IPS-18a (cell line): Measurements from ENCODE around the gene TBC1D4.
"Not testable (repeated sequence)": the region's sequence is repeated elsewhere in the genome, so short reads cannot be mapped to it uniquely, and the experiment has no call there.

Source experiments
- H3K27ac ChIP-seq: one replicate; pipeline ENCODE4 v1.5.1; 2013; ENCODE audit warnings: low read length
- H3K27me3 ChIP-seq: one replicate; pipeline ENCODE4 v1.6.1; 2013; ENCODE audit warnings: mild to moderate bottlenecking, low read length; ENCODE audit not compliant: control insufficient read depth, insufficient read depth
- H3K36me3 ChIP-seq: one replicate; pipeline ENCODE4 v1.6.1; 2013; ENCODE audit warnings: low read depth, low read length; ENCODE audit not compliant: control insufficient read depth
- H3K4me1 ChIP-seq: one replicate; pipeline ENCODE4 v1.6.1; 2013; ENCODE audit warnings: low read depth, low read length; ENCODE audit not compliant: control insufficient read depth
- H3K4me3 ChIP-seq: one replicate; pipeline ENCODE4 v1.5.1; 2013; ENCODE audit warnings: low read length
- H3K9ac ChIP-seq: one replicate; pipeline ENCODE4 v1.6.1; 2013; ENCODE audit warnings: mild to moderate bottlenecking, low read length, moderate library complexity
- H3K9me3 ChIP-seq: one replicate; pipeline ENCODE4 v1.6.1; 2013; ENCODE audit warnings: low read depth, low read length; ENCODE audit not compliant: control insufficient read depth

Gene TBC1D4

DNA sequence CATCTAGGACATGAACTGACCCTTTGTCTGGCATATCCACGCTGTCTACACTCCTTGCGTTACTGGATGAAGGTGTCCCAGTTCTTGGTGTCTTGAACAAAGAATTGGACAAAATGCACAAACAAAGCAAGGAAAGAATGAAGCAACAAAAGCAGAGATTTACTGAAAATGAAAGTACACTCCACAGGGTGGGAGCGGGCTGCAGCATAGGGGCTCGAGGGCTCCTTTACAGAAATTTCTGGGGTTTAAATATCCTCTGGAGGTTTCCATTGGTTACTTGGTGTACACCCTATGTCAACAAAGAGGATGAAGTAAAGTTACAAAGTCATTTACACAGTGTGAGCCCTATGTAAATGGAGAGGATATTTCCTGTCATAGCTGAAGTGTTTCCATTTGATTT, 208.3 kb downstream of the TBC1D4 start:
- not testable (repeated sequence) for H3K36me3 ChIP-seq, H3K27me3 ChIP-seq, H3K9me3 ChIP-seq, H3K27ac ChIP-seq, H3K9ac ChIP-seq, H3K4me1 ChIP-seq, H3K4me3 ChIP-seq

GRCh38 chr13:75271846-75272245, 210.1 kb downstream of the TBC1D4 start:
- no peaks in the 10 kb centered on the region for H3K4me1 ChIP-seq
- no peaks in the 10 kb centered on the region for H3K9me3 ChIP-seq

GRCh38 chr13:75268481-75268880, 213.5 kb downstream of the TBC1D4 start:
- not testable (repeated sequence) for H3K27ac ChIP-seq

More at GRCh38 chr13:75271846-75272245, 210.1 kb downstream of the TBC1D4 start:
- no peaks in the 10 kb centered on the region for H3K36me3 ChIP-seq
- no peak overlapping the region for H3K4me3 ChIP-seq
- H3K27me3 ChIP-seq = no peaks in the 10 kb centered on the region
- H3K9ac ChIP-seq = no peak overlapping the region
- no peak overlapping the region for H3K27ac ChIP-seq

DNA sequence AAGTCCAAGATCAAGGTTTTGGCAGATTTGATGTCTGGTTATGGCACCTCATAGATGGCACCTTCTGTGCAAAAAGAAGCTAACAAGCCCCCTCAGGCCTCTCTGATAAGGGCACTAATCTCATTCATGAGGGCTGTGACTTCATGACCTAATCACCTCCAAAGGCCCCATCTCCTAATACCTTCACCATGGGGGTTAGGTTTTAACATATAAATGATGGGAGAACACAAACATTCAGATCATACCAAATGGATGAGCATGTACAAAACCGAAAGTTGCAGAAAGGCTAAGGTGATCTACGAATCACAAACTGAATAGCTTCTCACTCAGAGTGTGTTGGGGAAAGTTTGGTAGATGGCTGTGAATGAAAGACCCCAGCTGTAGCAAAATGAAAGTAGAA, 217.4 kb downstream of the TBC1D4 start:
- H3K4me3 ChIP-seq = no peak overlapping the region
- H3K4me1 ChIP-seq = no peaks in the 10 kb centered on the region
- H3K27me3 ChIP-seq = no peaks in the 10 kb centered on the region
- no peaks in the 10 kb centered on the region for H3K9me3 ChIP-seq
- H3K9ac ChIP-seq = no peak overlapping the region
- H3K36me3 ChIP-seq = no peaks in the 10 kb centered on the region
- no peak overlapping the region for H3K27ac ChIP-seq

More at GRCh38 chr13:75268481-75268880, 213.5 kb downstream of the TBC1D4 start:
- not testable (repeated sequence) for H3K4me3 ChIP-seq, H3K36me3 ChIP-seq, H3K4me1 ChIP-seq, H3K9ac ChIP-seq, H3K9me3 ChIP-seq, H3K27me3 ChIP-seq

GRCh38 chr13:75263741-75264407, 218.1 kb downstream of the TBC1D4 start:
- H3K27me3 ChIP-seq = no peaks in the 10 kb centered on the region
- H3K27ac ChIP-seq = no peak overlapping the region
- no peak overlapping the region for H3K4me3 ChIP-seq
- H3K9me3 ChIP-seq = no peaks in the 10 kb centered on the region
- H3K36me3 ChIP-seq = no peaks in the 10 kb centered on the region
- H3K4me1 ChIP-seq = no peaks in the 10 kb centered on the region
- H3K9ac ChIP-seq = no peak overlapping the region

GRCh38 chr13:75258159-75258782, 223.7 kb downstream of the TBC1D4 start:
- Histone ChIP-seq H3K9ac (no peak overlapping the region), H3K27me3 (no peaks in the 10 kb centered on the region), H3K27ac (no peak overlapping the region), H3K36me3 (no peaks in the 10 kb centered on the region), H3K4me3 (no peak overlapping the region), H3K9me3 (no peaks in the 10 kb centered on the region), H3K4me1 (no peaks in the 10 kb centered on the region)

DNA sequence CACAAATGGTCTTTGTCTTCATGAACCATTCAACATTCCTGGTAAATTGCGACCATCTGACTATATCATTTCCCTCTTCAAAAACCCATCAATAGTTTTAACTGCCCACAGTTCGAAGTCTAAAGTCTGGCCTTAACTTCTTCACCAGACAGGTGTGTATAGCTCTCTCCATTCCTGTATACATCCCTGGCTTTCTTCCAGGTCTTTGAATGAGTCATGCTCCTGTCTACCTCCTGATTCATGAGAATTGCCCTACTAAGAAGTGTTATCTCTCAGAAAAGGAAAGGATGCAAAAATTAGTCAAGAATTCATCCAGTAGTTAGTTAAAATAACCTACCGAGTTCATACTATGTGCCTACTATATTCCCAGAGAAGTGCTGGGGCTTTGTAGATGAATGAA, 225.0 kb downstream of the TBC1D4 start:
- Histone ChIP-seq H3K4me3 (no peak overlapping the region), H3K4me1 (no peaks in the 10 kb centered on the region), H3K27me3 (no peaks in the 10 kb centered on the region), H3K27ac (no peak overlapping the region), H3K36me3 (no peaks in the 10 kb centered on the region), H3K9me3 (no peaks in the 10 kb centered on the region), H3K9ac (no peak overlapping the region)

DNA sequence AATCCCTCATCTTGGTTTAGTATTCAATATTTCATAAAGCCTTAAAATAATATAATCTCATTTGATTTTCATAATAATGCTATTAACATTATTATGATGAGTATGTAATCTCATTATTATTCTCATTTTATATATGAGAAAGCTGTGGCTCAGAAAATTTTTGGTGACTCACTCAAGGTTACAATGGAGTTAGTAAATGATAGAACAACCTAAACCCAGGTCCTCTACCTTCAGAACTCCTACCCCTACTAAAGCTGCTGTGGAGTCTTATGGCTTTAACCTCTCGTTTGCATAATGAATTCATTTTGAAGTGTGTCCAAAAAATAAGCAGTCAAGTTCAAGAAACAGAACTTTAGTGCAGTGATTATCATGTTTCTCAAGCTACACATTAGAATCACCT, 226.3 kb downstream of the TBC1D4 start:
- H3K9me3 ChIP-seq = no peaks in the 10 kb centered on the region
- H3K27ac ChIP-seq = no peak overlapping the region
- H3K4me3 ChIP-seq = no peak overlapping the region
- no peaks in the 10 kb centered on the region for H3K36me3 ChIP-seq
- H3K27me3 ChIP-seq = no peaks in the 10 kb centered on the region
- no peaks in the 10 kb centered on the region for H3K4me1 ChIP-seq
- no peak overlapping the region for H3K9ac ChIP-seq

DNA sequence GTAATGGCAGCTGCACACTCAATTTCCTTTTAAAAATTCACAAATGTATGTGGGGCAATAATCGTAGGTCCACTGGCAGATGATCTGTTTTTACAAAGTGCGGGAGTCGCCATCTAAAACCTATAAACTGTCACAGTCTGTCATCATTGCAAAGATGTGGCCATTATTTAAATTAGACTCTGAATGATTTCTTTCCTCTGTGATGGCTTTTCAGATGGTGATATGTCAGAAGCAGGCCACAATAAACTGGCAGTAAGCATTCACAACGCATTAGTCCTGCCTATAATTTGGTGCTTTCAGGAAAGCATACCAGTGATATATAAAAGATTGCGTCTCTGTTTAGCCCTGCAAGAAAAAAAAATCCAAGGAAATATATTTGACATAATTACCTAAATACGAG, 226.8 kb downstream of the TBC1D4 start:
- Histone ChIP-seq H3K4me3 (no peak overlapping the region), H3K36me3 (no peaks in the 10 kb centered on the region), H3K4me1 (no peaks in the 10 kb centered on the region), H3K9ac (no peak overlapping the region), H3K27ac (no peak overlapping the region), H3K9me3 (no peaks in the 10 kb centered on the region), H3K27me3 (no peaks in the 10 kb centered on the region)

- Histone ChIP-seq H3K4me1 (no peaks in the 10 kb centered on the region), H3K4me3 (no peak overlapping the region), H3K9ac (no peak overlapping the region), H3K36me3 (no peaks in the 10 kb centered on the region), H3K27ac (no peak overlapping the region), H3K27me3 (no peaks in the 10 kb centered on the region), H3K9me3 (peaks cover 7% of the 10 kb centered on the region)
Measured at GRCh38 chr13:75251188-75251587, 230.8 kb downstream of the TBC1D4 start.

- no peak overlapping the region for H3K27ac ChIP-seq
- no peaks in the 10 kb centered on the region for H3K27me3 ChIP-seq
- H3K4me1 ChIP-seq = no peaks in the 10 kb centered on the region
- no peak overlapping the region for H3K9ac ChIP-seq
- H3K36me3 ChIP-seq = no peaks in the 10 kb centered on the region
- peaks cover 7% of the 10 kb centered on the region for H3K9me3 ChIP-seq
- H3K4me3 ChIP-seq = no peak overlapping the region
Measured at GRCh38 chr13:75250526-75251178, 231.3 kb downstream of the TBC1D4 start.

- not testable (repeated sequence) for H3K4me1 ChIP-seq, H3K27ac ChIP-seq, H3K9me3 ChIP-seq, H3K9ac ChIP-seq, H3K27me3 ChIP-seq, H3K36me3 ChIP-seq, H3K4me3 ChIP-seq
Measured at GRCh38 chr13:75245578-75245977, 236.4 kb downstream of the TBC1D4 start.
